Subcutaneous adipose tissue (tissue), 4 donors: Measurements from ENCODE around the gene DNER. TPM values are rescaled to one million over a fixed set of nuclear protein-coding genes. Genes with fewer than 3 reads are reported as not detected.

ENCODE experiments used
- CTCF ChIP-seq: fragments of 450-650 bp; IDR thresholded peaks from one replicate; pipeline ENCODE4 v1.5.1; 2016; ENCODE audit warnings: low read depth, mild to moderate bottlenecking, control low read depth, antibody characterized with exemption, moderate library complexity
- total RNA-seq, 4 donors: library from RNA; depleted of rRNA; stranded (reverse); fragments of >200 nt; gene quantifications; one replicate each; pipeline ENCODE4 v1.1.0, GENCODE V29; 2016

The DNER gene
- total RNA-seq, 4 donors from 2014 or later: 0.57 to 6.2 (median 3.4) TPM

DNA sequence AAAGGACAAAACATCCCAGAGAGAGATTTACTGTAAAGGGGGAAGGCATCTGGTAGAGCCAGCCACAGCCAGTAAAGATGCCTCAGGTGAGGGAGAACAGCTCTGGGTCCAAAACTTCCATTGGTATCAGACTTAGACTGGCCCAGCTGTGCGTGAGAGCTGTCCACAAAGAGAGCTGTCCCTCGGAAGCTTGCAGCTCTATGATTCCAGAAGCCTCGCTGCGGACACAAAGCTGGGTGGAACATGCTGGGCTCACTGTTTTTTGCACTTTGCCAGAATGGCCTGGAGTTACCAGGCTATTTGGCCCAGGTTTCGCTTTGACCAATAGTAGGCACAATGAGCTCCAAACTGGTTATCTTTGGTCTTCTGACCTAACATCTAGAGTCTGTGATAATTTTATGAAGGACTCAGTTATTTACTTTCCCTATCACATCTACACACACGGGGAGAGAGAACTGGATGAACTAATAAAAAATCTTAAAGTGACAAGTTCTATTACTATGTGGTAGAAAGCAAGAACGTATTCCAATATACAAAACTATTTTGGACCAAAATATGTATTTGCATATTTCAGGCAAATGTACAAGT lies 101.9 kb downstream of the DNER start:
- no peak for TF ChIP-seq CTCF

DNA sequence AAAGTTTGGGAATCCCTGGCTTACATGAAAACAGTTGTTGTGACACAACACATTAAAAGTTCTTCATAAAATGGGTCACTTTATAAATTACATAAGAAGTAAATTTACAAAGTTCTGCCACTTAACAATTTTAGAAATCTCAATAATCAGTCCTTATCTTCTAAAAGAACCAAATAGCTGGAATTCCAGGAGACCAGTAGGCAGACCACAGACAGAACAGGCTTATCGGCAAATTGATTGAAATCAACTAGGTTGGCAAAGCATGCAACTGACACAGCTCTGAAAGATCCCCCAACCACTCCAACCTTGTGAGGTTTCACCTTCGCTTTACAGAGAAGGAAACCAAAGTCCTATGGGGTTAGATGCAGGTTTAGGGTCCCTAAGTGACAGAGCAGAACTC lies 103.0 kb downstream of the DNER start:
- TF ChIP-seq CTCF: no peak

GRCh38 chr2:229610872-229611271 lies 103.5 kb downstream of the DNER start:
- no peak for TF ChIP-seq CTCF

DNA sequence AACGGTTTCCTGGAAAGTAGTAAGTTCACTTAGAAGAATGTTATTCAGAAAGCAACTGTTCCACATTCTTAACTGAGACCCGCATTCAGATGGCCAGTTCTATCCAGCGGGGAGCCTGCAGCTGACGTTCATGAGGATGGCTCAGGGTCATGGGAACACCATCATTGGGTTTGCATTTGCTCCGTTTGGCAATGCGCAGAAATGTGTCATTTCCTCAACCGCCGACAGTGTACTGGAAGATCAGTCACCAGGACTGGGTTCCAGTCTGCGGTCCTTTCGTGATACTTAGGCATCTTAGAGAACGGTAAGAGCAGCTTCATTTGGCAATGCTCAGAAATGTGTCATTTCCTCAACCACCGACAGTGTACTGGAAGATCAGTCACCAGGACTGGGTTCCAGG lies 104.0 kb downstream of the DNER start:
- TF ChIP-seq CTCF: no peak

- no peak for TF ChIP-seq CTCF
These were observed 112.4 kb downstream of the DNER start for GRCh38 chr2:229601936-229602335.

DNA sequence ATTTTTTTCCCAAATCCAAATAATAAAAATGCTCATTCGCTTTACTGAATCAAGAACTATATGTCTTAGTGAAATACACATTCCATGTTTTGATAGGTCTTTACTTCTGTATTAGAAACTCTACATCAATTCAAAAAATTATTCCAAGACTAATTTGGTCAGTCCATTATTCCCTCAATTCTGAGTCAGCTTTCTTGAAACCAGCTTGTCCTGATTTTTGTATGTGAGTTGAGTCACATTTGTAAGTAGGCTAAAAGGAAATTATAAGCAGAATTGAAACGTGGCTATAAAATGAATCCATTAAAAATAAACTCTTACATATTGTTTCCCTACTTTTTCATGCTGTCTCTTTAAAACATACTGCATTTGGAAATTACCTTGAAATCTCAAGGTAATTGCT lies 113.0 kb downstream of the DNER start:
- no peak for TF ChIP-seq CTCF

GRCh38 chr2:229598227-229598626 lies 116.1 kb downstream of the DNER start:
- no peak for TF ChIP-seq CTCF
